SK-N-SH (cell line): ENCODE results near the gene FAM124A.

Experiments used
- GABPA ChIP-seq: IDR thresholded peaks from 2 replicates; pipeline ENCODE4 v1.4.0; 2012; ENCODE audit warnings: low read depth, mild to moderate bottlenecking
- POLR2AphosphoS5 ChIP-seq: IDR thresholded peaks from 2 replicates; pipeline ENCODE4 v1.6.1; 2012; ENCODE audit warnings: low read depth, low read length
- RAD21 ChIP-seq: IDR thresholded peaks from 2 replicates; pipeline ENCODE4 v1.6.1; 2012; ENCODE audit warnings: mild to moderate bottlenecking, low read length

GRCh38 chr13:51246418-51247277, 24.4 kb downstream of the FAM124A start:
- TF ChIP-seq POLR2AphosphoS5 (no peak), RAD21 (no peak), GABPA (no peak)
